GM18508 (cell line): ENCODE measurements around the gene ITPA.

Experiments used
- ATAC-seq: cut with Tn5 transposase; IDR thresholded peaks from one replicate; pipeline ENCODE4 v1.9.1; 2021; ENCODE audit warnings: moderate number of reproducible peaks; ENCODE audit not compliant: insufficient read depth, unreplicated experiment

Gene ITPA

DNA sequence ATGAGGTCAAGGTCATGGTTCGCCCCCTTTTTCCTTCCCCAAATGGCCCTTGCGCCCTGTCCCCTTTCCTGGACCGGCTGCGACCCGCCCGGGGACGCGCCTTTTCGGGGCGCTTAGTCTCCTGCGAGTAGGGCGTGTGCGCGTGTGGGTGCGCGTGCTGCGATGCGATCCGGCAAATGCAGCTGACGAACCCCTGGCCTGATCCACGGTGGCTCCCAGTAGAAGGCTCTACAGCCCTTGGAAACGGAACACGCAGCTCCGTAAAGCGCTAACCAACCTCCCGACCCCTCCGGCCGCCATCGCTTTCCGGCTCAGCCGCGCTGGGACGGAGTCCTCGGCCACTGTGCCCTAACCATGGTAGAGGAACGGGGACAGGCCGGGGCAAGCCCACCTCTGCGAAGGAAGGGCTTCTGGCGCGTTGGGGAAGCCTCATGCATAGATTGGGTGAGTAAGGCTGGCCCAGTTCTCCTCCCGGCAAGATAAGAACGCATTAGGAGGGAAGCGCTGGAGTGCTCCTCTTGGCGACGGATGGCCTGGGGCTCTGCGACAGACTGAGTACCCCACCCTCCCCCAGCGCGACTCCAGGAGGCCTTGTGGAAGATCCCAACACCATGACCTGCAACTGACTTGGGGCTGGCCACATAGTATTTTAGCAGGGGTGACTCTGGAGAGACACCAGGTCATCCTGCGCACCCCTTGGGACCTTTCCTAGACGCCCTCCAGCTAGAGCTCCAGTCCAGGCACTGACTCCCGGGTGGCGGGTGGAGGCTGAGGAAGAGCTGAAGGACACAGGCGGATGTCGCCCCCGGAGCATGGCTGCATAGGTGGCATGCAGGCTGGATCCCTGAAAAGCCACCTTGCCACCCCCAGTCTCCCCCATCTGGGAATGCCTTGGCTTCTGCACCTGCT lies 30.8 kb downstream of the ITPA start:
- ATAC-seq = no peak

DNA sequence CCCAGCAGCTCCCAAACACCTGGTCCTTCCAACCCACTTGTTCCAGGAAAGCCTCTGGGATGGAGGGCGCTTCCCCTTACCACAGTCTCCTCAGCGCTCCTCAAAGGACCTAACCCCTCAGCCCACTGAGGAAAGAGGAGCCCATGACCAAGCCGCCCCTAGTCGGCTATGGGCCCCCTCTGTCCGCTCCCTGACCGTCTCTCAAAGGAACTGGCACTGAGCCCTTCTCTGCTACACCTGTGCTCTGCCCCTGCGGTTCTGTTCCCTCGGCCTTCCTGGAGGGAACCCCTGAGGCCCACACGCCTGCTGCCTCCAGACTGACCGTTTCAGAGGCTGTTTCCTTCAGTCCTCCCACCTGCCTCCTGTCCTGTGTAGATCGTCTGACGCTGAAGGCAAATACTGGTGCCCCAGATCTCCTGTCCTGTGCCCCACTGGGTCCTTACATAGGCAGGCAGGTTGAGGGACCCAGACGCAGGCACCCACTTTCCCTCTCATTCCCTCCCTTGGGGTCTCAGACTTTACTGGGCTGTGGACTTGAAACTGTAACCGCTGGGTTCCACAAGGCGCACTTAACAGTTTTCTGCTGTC lies 31.6 kb downstream of the ITPA start:
- no peak for ATAC-seq

- no peak for ATAC-seq
Observed at GRCh38 chr20:3242172-3242692, 32.9 kb downstream of the ITPA start.

DNA sequence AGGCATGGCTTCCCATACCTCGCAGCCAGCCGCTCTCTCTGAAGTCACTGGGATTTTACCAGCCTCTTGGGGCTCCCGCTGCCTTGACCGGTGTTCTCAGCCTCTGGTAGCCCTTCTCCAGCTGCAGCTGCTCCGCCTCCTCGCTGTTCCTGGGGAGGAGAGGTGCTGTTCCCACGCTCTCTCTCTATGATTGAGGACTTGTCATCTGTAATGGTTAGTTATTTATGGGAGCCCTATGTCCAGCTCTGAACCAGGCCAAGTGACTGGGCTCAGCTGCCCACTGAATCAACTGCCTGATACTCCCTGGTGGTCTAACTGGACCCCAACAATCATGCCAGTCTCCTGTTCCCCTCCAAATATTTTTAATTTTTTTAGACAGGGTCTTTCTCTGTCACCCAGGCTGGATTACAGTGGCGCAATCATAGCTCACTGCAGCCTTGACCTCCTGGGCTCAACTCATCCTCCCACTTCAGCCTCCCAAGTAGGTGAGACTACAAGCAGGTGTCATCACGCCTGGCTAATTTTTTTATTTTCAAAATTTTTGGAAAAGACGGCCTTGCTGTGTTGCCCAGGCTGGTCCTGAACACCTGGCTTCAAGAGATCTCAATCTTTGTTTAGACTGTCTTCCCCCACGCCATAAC lies 34.5 kb downstream of the ITPA start:
- no peak for ATAC-seq

GRCh38 chr20:3244613-3245012 lies 35.3 kb downstream of the ITPA start:
- no peak for ATAC-seq

DNA sequence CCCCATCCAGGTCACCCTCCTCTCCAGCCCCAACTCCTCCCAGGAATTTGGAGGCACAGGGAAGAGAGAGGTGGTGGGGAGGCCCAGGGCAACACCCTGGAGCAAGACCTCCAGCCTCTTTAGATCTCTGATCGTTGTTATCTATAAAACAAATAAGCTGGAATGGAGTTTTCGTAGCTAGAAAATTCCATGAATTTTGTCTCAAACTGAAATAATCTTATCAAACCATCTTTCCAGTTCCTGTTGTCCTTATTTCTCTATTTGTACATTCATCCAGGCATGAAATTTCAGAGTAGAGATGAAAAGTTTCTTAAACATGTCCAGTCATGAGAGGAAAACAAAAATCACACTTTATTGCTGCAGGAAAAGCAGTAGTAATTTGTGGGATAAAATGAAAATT lies 35.9 kb downstream of the ITPA start:
- ATAC-seq = no peak

DNA sequence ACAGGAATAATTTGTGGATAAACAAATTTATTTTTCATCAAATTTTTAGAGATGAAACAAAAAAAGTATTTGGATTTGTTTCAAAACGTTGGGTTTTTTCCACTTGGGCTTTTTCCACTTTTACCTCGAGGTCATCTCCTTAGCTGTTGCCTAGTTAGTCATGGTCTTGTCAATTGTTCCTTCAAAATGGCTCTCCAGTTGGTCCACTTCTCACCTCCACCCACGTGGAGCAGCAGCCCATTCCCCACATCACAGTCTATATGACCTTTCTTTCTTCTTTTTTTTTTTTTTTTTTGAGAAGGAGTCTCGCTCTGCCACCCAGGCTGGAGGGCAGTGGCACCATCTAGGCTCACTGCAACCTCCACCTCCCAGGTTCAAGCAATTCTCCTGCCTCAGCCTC lies 36.4 kb downstream of the ITPA start:
- no peak for ATAC-seq

DNA sequence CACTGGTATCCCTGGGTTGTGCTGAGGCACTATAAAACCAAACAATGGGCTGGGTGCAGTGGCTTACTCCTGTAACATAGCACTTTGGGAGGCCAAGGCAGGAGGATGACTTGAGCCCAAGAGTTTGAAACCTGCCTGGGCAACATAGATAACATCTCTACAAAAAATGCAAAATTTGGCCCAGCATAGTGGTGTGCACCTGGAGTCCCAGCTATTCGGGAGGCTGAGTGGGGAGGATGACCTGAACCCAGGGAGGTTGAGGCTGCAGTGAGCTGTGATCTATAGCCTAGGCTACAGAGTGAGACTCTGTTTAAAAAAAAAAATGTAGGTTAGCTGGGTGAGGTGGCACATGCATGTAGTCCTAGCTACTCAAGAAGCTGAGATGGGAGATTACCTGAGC lies 37.4 kb downstream of the ITPA start:
- no peak for ATAC-seq

- ATAC-seq = no peak
Observed at GRCh38 chr20:3247638-3248037, 38.3 kb downstream of the ITPA start.

- ATAC-seq = no peak
Observed at GRCh38 chr20:3248167-3248992, 39.1 kb downstream of the ITPA start.

DNA sequence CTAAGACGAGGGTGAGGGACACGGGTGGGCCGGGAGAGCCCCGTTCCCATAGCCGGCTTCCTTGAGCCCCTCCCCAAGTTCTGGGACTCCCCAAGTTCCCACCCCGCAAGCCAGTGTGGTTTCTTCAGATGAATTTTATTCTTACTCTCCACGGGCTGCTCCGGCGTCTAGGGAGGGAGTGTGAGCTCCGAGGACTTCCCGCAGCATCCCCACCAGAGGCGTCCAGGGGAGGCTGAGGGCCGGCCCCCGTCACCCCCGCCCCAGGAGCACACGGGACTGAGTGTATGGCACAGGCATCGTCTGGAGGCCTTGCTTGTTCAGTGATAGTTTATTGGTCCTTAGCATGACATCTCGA lies 39.7 kb downstream of the ITPA start:
- no peak for ATAC-seq

- no peak for ATAC-seq
Observed at GRCh38 chr20:3250091-3250504, 40.8 kb downstream of the ITPA start.

DNA sequence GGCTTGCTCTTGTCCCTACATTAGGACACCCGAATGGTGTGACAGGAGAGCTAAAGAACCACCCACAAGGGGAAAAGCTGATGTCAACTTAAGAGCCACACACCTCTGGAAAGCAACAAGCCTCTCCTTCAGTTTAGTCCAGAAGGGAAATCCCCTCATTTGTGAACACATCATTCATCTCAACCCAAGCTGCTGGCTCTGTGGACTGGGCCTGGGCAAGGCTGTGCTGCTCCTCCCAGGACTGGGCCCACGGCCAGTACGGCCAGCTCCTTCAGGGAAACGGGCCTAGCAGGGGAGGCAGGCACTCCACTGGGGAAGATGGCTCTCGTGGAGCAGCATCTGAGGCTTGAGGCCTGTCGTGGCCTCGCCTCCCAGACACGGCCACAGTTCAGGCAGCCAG lies 42.5 kb downstream of the ITPA start:
- ATAC-seq = no peak

- ATAC-seq = no peak
Observed at GRCh38 chr20:3255728-3256127, 46.4 kb downstream of the ITPA start.

- ATAC-seq = no peak
Observed at GRCh38 chr20:3258429-3258828, 49.1 kb downstream of the ITPA start.

DNA sequence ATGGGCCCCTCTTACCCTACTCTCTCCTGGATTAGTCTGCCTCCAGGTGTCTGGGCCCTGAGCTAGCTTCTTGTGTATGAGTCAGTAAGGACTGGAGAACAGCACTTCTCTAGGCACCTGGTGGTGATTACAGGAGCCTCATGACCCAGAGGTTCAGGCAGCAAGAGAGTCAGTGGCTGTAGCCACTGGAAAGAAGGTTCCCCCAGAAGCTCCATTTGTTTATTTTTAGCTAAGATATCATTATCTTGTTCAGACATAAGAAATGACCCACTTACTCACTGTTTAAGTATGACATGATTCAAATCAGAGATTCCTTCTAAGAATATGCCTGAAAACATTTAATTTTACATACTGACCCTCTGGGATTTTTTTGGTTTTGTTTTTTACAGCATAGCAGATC lies 53.3 kb downstream of the ITPA start:
- no peak for ATAC-seq

GRCh38 chr20:3270051-3270450 lies 60.8 kb downstream of the ITPA start:
- no peak for ATAC-seq

- no peak for ATAC-seq
Observed at GRCh38 chr20:3273371-3273770, 64.1 kb downstream of the ITPA start.
